Trophoblast cell (in vitro differentiated cells and primary cell): Measurements from ENCODE around the gene TENM4.

Experiments
- DNase-seq, 2 donors: peaks; one replicate each; pipeline ENCODE4 v3.0.0-alpha.2; 2016
- H2AFZ ChIP-seq: 2 replicates; pipeline ENCODE4 v1.6.1; 2013; ENCODE audit warnings: low read length, moderate library complexity, mild to moderate bottlenecking; ENCODE audit not compliant: insufficient read depth, poor library complexity
- H2AK5ac ChIP-seq: 2 replicates; pipeline ENCODE4 v1.6.1; 2013; ENCODE audit warnings: mild to moderate bottlenecking, low read length
- H2BK120ac ChIP-seq: 2 replicates; pipeline ENCODE4 v1.6.1; 2013; ENCODE audit warnings: low read length, mild to moderate bottlenecking, moderate library complexity; ENCODE audit not compliant: insufficient read depth, poor library complexity
- H2BK12ac ChIP-seq: 2 replicates; pipeline ENCODE4 v1.6.1; 2013; ENCODE audit warnings: mild to moderate bottlenecking, low read length, moderate library complexity
- H2BK5ac ChIP-seq: 2 replicates; pipeline ENCODE4 v1.6.1; 2013; ENCODE audit warnings: low read length, low read depth, moderate library complexity, mild to moderate bottlenecking; ENCODE audit not compliant: poor library complexity
- H3K14ac ChIP-seq: 2 replicates; pipeline ENCODE4 v1.6.1; 2013; ENCODE audit warnings: mild to moderate bottlenecking, low read length
- H3K18ac ChIP-seq: 2 replicates; pipeline ENCODE4 v1.6.1; 2013; ENCODE audit warnings: mild to moderate bottlenecking, low read length
- H3K23ac ChIP-seq: 2 replicates; pipeline ENCODE4 v1.6.1; 2013; ENCODE audit warnings: low read length
- H3K27ac ChIP-seq: 2 replicates; pipeline ENCODE4 v1.5.1; 2013; ENCODE audit warnings: low read depth, mild to moderate bottlenecking, inconsistent platforms, low read length, moderate library complexity
- H3K27me3 ChIP-seq: 2 replicates; pipeline ENCODE4 v1.6.1; 2013; ENCODE audit warnings: inconsistent platforms, mild to moderate bottlenecking, low read length, moderate library complexity; ENCODE audit not compliant: insufficient read depth
- H3K36me3 ChIP-seq, 2 experiments: 1 replicate in 1 of 2; 2 replicates in 1 of 2; pipeline ENCODE4 v1.6.1; 2013; ENCODE audit warnings: low read length in 2 of 2, mild to moderate bottlenecking in 2 of 2, moderate library complexity in 1 of 2; ENCODE audit not compliant: insufficient read depth in 2 of 2, control insufficient read depth in 1 of 2
- H3K4ac ChIP-seq: 2 replicates; pipeline ENCODE4 v1.6.1; 2013; ENCODE audit warnings: low read depth, mild to moderate bottlenecking, low read length, moderate library complexity
- H3K4me1 ChIP-seq, 2 experiments: 1 replicate in 1 of 2; 2 replicates in 1 of 2; pipeline ENCODE4 v1.6.1; 2013; ENCODE audit warnings: low read length in 2 of 2, mild to moderate bottlenecking in 2 of 2, moderate library complexity in 1 of 2; ENCODE audit not compliant: insufficient read depth in 2 of 2, control insufficient read depth in 1 of 2
- H3K4me2 ChIP-seq: 2 replicates; pipeline ENCODE4 v1.6.1; 2013; ENCODE audit warnings: inconsistent platforms, mild to moderate bottlenecking, low read length, moderate library complexity
- H3K4me3 ChIP-seq: 2 replicates; pipeline ENCODE4 v1.5.1; 2013; ENCODE audit warnings: mild to moderate bottlenecking, low read depth, low read length, inconsistent platforms
- H3K79me1 ChIP-seq: one replicate; pipeline ENCODE4 v1.6.1; 2013; ENCODE audit warnings: low read length
- H3K79me2 ChIP-seq: 2 replicates; pipeline ENCODE4 v1.6.1; 2013; ENCODE audit warnings: low read length, mild to moderate bottlenecking; ENCODE audit not compliant: control insufficient read depth, insufficient read depth, poor library complexity
- H3K9ac ChIP-seq: 2 replicates; pipeline ENCODE4 v1.6.1; 2013; ENCODE audit warnings: mild to moderate bottlenecking, low read length
- H3K9me3 ChIP-seq: 2 replicates; pipeline ENCODE4 v1.6.1; 2013; ENCODE audit warnings: low read depth, mild to moderate bottlenecking, control low read depth, inconsistent platforms, low read length; ENCODE audit not compliant: insufficient read depth
- H4K12ac ChIP-seq: 2 replicates; pipeline ENCODE4 v1.6.1; 2013; ENCODE audit warnings: low read depth, mild to moderate bottlenecking, low read length, moderate library complexity
- H4K8ac ChIP-seq: 2 replicates; pipeline ENCODE4 v1.6.1; 2013; ENCODE audit warnings: low read depth, mild to moderate bottlenecking, low read length, moderate library complexity
- H4K91ac ChIP-seq: one replicate; pipeline ENCODE4 v1.6.1; 2013; ENCODE audit warnings: low read depth, mild to moderate bottlenecking, low read length, moderate library complexity
- WGBS: extraction: QIAGEN DNeasy Blood & Tissue Kit; methylation state at CpG from one replicate; pipeline ENCODE4 v1.1.7; 2013; ENCODE audit warnings: missing lambda C conversion rate; ENCODE audit not compliant: insufficient read length, insufficient coverage; ENCODE audit errors: extremely low coverage; 5-methylcytosine and 5-hydroxymethylcytosine counted together

The TENM4 gene

GRCh38 chr11:78630155-78630554, 810.7 kb downstream of the TENM4 start:
- no peak overlapping the region for H3K27ac ChIP-seq
- no peak overlapping the region for H4K8ac ChIP-seq
- H3K14ac ChIP-seq, result no peak overlapping the region
- no peak overlapping the region for H2AK5ac ChIP-seq
- no peak for DNase-seq
- H2BK5ac ChIP-seq, result no peak overlapping the region
- no peak overlapping the region for H3K23ac ChIP-seq
- no peak overlapping the region for H4K91ac ChIP-seq
- no peak overlapping the region for H3K4me2 ChIP-seq
- H3K9me3 ChIP-seq, result peaks cover 13% of the 10 kb centered on the region
- H2BK12ac ChIP-seq, result no peak overlapping the region
- H3K79me1 ChIP-seq, result no peaks in the 10 kb centered on the region
- WGBS, result no CpG with 5 or more reads among the region's 3 CpGs
- no peak overlapping the region for H2BK120ac ChIP-seq
- no peak overlapping the region for H3K9ac ChIP-seq
- H3K18ac ChIP-seq, result no peak overlapping the region
- H4K12ac ChIP-seq, result no peak overlapping the region
- H3K79me2 ChIP-seq, result no peaks in the 10 kb centered on the region
- no peak overlapping the region for H2AFZ ChIP-seq
- no peak overlapping the region for H3K4ac ChIP-seq
- H3K4me3 ChIP-seq, result no peak overlapping the region
- no peaks in the 10 kb centered on the region for H3K4me1 ChIP-seq
- H3K36me3 ChIP-seq, result no peaks in the 10 kb centered on the region
- H3K27me3 ChIP-seq, result no peaks in the 10 kb centered on the region

DNA sequence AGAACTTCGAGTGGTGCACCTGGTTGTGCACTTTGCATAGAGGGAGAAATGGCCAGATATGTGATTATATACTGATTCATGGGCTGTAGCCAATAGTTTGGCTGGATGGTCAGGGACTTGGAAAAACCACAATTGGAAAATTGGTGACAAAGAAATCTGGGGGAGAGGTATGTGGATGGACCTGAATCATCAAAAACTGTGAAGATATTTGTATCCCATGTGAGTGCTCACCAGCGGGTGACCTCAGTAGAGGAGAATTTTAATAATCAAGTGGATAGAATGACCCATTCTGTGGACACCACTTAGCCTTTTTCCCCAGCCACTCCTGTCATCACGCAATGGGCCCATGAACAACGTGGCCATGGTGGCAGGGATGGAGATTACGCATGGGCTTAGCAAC, 818.2 kb downstream of the TENM4 start:
- no peaks in the 10 kb centered on the region for H3K79me2 ChIP-seq
- no peaks in the 10 kb centered on the region for H3K79me1 ChIP-seq
- H3K14ac ChIP-seq, result no peak overlapping the region
- H3K4me3 ChIP-seq, result no peak overlapping the region
- no peak overlapping the region for H3K27ac ChIP-seq
- H3K9ac ChIP-seq, result no peak overlapping the region
- no peak overlapping the region for H3K23ac ChIP-seq
- H3K36me3 ChIP-seq, result no peaks in the 10 kb centered on the region
- H4K8ac ChIP-seq, result no peak overlapping the region
- no peak overlapping the region for H3K4ac ChIP-seq
- no peak overlapping the region for H2BK120ac ChIP-seq
- no peak overlapping the region for H3K18ac ChIP-seq
- no peaks in the 10 kb centered on the region for H3K4me1 ChIP-seq
- H4K91ac ChIP-seq, result no peak overlapping the region
- H3K9me3 ChIP-seq, result peaks cover 5% of the 10 kb centered on the region
- DNase-seq, result no peak
- WGBS, result no CpG with 5 or more reads among the region's 5 CpGs
- H2AK5ac ChIP-seq, result no peak overlapping the region
- no peaks in the 10 kb centered on the region for H3K27me3 ChIP-seq
- no peak overlapping the region for H2BK12ac ChIP-seq
- no peak overlapping the region for H3K4me2 ChIP-seq
- no peak overlapping the region for H4K12ac ChIP-seq
- no peak overlapping the region for H2BK5ac ChIP-seq
- H2AFZ ChIP-seq, result no peak overlapping the region

- Histone ChIP-seq H3K9me3 (peaks cover 5% of the 10 kb centered on the region), H2AK5ac (no peak overlapping the region), H3K27ac (no peak overlapping the region), H2BK12ac (no peak overlapping the region), H3K79me1 (no peaks in the 10 kb centered on the region), H4K8ac (no peak overlapping the region), H3K9ac (no peak overlapping the region), H2BK120ac (no peak overlapping the region), H4K12ac (no peak overlapping the region), H3K36me3 (no peaks in the 10 kb centered on the region), H3K79me2 (no peaks in the 10 kb centered on the region), H3K4me2 (no peak overlapping the region), H2BK5ac (no peak overlapping the region), H2AFZ (no peak overlapping the region), H3K4me3 (no peak overlapping the region), H4K91ac (no peak overlapping the region), H3K18ac (no peak overlapping the region), H3K23ac (no peak overlapping the region), H3K4ac (no peak overlapping the region), H3K14ac (no peak overlapping the region), H3K4me1 (no peaks in the 10 kb centered on the region), H3K27me3 (no peaks in the 10 kb centered on the region)
- no peak for DNase-seq
- WGBS, result no CpG with 5 or more reads among the region's 2 CpGs
These were observed 820.7 kb downstream of the TENM4 start for GRCh38 chr11:78620159-78620558.

- Histone ChIP-seq H3K4me1 (no peaks in the 10 kb centered on the region), H4K8ac (no peak overlapping the region), H2BK5ac (no peak overlapping the region), H3K4ac (no peak overlapping the region), H2AFZ (no peak overlapping the region), H2AK5ac (no peak overlapping the region), H3K27ac (no peak overlapping the region), H3K18ac (no peak overlapping the region), H2BK12ac (no peak overlapping the region), H3K9ac (no peak overlapping the region), H3K14ac (no peak overlapping the region), H3K36me3 (no peaks in the 10 kb centered on the region), H3K79me2 (no peaks in the 10 kb centered on the region), H3K4me3 (no peak overlapping the region), H3K4me2 (no peak overlapping the region), H3K79me1 (no peaks in the 10 kb centered on the region), H4K91ac (no peak overlapping the region), H3K27me3 (no peaks in the 10 kb centered on the region), H2BK120ac (no peak overlapping the region), H3K23ac (no peak overlapping the region), H4K12ac (no peak overlapping the region), H3K9me3 (peaks cover 4% of the 10 kb centered on the region)
- no CpG with 5 or more reads among the region's 1 CpG for WGBS
- peak; percentile 3 to 69 for DNase-seq
These were observed 825.1 kb downstream of the TENM4 start for GRCh38 chr11:78615724-78616123.
